Heart right ventricle (tissue), 16 donors: ENCODE results near the gene ITGAL. TPM values are rescaled to one million over a fixed set of nuclear protein-coding genes. Genes with fewer than 3 reads are reported as not detected.

ENCODE experiments used
- ATAC-seq, 8 donors: fragments of 200-7000 bp; cut with Tn5 transposase; one replicate each; pipeline ENCODE4 v1.9.1; 2020; ENCODE audit warnings: mild to moderate bottlenecking in 8 of 8, moderate library complexity in 8 of 8, moderate number of reproducible peaks in 1 of 8
- DNase-seq, 2 donors: peaks; one replicate each; pipeline ENCODE4 v3.0.0-alpha.2; 2020
- H3K27ac ChIP-seq, 10 donors: fragments of 200-600 bp; sonication (generic) in 2 of 10; one replicate each; pipeline versions ENCODE4 v1.5.0 to v1.8.0; 2020 to 2022; ENCODE audit warnings: mild to moderate bottlenecking in 3 of 10
- H3K27me3 ChIP-seq, 7 donors: fragments of 200-600 bp; one replicate each; pipeline ENCODE4 v1.8.0; 2021 to 2022; ENCODE audit warnings: mild to moderate bottlenecking in 2 of 7
- H3K36me3 ChIP-seq, 9 donors: fragments of 200-600 bp; sonication (generic) in 1 of 9; one replicate each; pipeline versions ENCODE4 v1.5.0 to v1.8.0; 2020 to 2022; ENCODE audit warnings: mild to moderate bottlenecking in 2 of 9
- H3K4me1 ChIP-seq, 9 donors: fragments of 200-600 bp; sonication (generic) in 1 of 9; one replicate each; pipeline versions ENCODE4 v1.5.0 to v1.8.0; 2020 to 2022; ENCODE audit warnings: mild to moderate bottlenecking in 4 of 9
- H3K4me3 ChIP-seq, 10 donors: fragments of 200-600 bp; sonication (generic) in 2 of 10; one replicate each; pipeline versions ENCODE4 v1.5.0 to v1.8.0; 2020 to 2022; ENCODE audit warnings: mild to moderate bottlenecking in 7 of 10, moderate library complexity in 2 of 10
- H3K9me3 ChIP-seq, 11 donors: fragments of 200-600 bp in 10 of 11; sonication (generic) in 2 of 11; one replicate each; pipeline versions ENCODE4 v1.5.0 to v1.8.0; 2013 to 2022; ENCODE audit warnings: mild to moderate bottlenecking in 2 of 11, control low read depth in 1 of 11, moderate library complexity in 1 of 11
- WGBS, 2 donors: extraction: QIAGEN DNeasy Blood & Tissue Kit; methylation state at CpG; one replicate each; pipeline ENCODE4 v1.1.7; 2013; ENCODE audit warnings: inconsistent platforms in 1 of 2; 5-methylcytosine and 5-hydroxymethylcytosine counted together
- intact Hi-C, 10 donors: fragments of 100-400 bp; cut with DNase I; formaldehyde crosslinking; loops; one replicate each; pipeline versions ENCODE4 v1.11.1 to v1.14.2; 2022
- polyA plus RNA-seq, 2 donors: library from polyadenylated mRNA; stranded (reverse); fragments of 200-250 nt; gene quantifications; one replicate each; pipeline ENCODE4 v1.2.3, GENCODE V29; 2013
- total RNA-seq, 10 donors: library from RNA; stranded (reverse); fragmentation: NEBNext Ultra II Directional in 3 of 10; extraction: Animal tissue kit (Norgen Biotek cat#: 25700) in 3 of 10; gene quantifications; one replicate each; pipeline versions ENCODE4 v1.2.1 to v1.2.4, GENCODE V29; 2021 to 2023
- TF ChIP-seq, protein P1 (sequence below), 9 donors: fragments of 200-600 bp; sonication (generic) in 2 of 9; IDR thresholded peaks; one replicate each; pipeline versions ENCODE4 v1.5.0 to v1.8.0; 2021 to 2022; ENCODE audit warnings: antibody characterized with exemption in 9 of 9, mild to moderate bottlenecking in 5 of 9, moderate library complexity in 1 of 9
- donor health status: Arrhythmogenic right ventricular cardiomyopathy.
- donor health status: ischemic (EF 13 %, LVEDD 7.1; RV severe dilation, severe dysfunction).
- donor health status: healthy with polysubstance abuse.
- donor health status: DM: no; HTN: yes; CAD: no.
- donor health status: DM: no; HTN: no; CAD: no.
- donor health status: ischemic (EF 25% LVEDD 6.9; RV normal size, moderate dysfunction).
- donor health status: ischemic (EF 25% LVEDD 5.7; RV mildly dilated, moderate dysfunction).
- donor health status: healthy.
- donor health status: DM: yes; HTN: yes; CAD: no.
- donor health status: Ischemic cardiomyopathy.
- donor health status: ischemic (EF 35%, LVEDD 5.7; RV mildly dilated, moderate dysfunction).
- donor health status: nonischemic (EF 11% LVEDD 7.7; RV severe dilation, severe dysfunction).
- donor health status: DM: yes; HTN: yes; CAD: no.
- donor health status: PGD.
- donor health status: ischemic (EF 29% LVEDD 5.4; RV normal size, mild dysfunction).
- donor health status: nonischemic (EF 23%, LVEDD 6.1; RV moderate dilation, normal function).

ITGAL gene
- total and polyA plus RNA-seq, 12 donors, result 0.52 to 18.2 (median 1.6) TPM

DNA sequence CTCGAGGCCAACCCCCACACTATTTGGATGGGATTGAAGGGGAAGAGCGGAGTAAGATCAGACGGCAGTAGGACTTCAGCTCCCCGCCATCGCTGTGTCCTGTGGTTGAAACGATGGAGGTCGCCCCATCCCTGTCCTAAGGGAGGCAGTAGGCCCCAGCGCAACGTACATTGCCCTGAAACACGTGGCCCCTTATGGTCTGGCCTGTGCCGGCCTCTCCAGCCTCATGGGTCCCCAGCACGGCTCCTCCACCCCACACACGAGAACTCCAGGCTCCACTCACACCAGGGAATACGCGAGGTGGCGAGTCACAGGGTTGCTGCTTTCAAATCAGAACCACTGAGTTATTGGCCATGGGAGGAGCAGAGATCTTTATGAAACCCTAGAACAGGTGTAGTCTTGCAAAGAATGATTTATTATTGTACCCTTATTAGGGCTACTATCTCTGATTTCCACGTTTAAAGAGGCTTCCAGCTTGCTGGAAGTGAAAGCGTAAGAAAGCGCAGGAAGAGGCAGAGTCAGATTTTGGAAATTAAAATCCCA, 42.0 kb upstream of the ITGAL start:
- Histone ChIP-seq H3K4me3 (peak overlapping the region in 9 of 10 donors; percentile 65 to 97 (median 72)), H3K4me1 (peaks cover 3 to 33% (median 19%) of the 10 kb centered on the region in 9 donors), H3K36me3 (peaks cover 0 to 23% (median 0%) of the 10 kb centered on the region in 9 donors), H3K9me3 (no peaks in the 10 kb centered on the region), H3K27me3 (no peaks in the 10 kb centered on the region), H3K27ac (peak overlapping the region in 9 of 10 donors; percentile 60 to 83 (median 74))
- ATAC-seq, result peak; percentile 4 to 57 (median 26)
- 52 to 56% methylated on average over 19 of the region's 19 CpGs for WGBS, 2 donors
- intact Hi-C loops, result loop anchor here in 6 of 10 donors (1.0 to 10.0 kb wide), 6 partner anchors 54 to 204 kb away; partner anchors contain the start of gene ZNF768 (in 1 of the 6)
- peak in 1 of 2 donors; percentile 24 for DNase-seq
- TF ChIP-seq, protein P1, sequence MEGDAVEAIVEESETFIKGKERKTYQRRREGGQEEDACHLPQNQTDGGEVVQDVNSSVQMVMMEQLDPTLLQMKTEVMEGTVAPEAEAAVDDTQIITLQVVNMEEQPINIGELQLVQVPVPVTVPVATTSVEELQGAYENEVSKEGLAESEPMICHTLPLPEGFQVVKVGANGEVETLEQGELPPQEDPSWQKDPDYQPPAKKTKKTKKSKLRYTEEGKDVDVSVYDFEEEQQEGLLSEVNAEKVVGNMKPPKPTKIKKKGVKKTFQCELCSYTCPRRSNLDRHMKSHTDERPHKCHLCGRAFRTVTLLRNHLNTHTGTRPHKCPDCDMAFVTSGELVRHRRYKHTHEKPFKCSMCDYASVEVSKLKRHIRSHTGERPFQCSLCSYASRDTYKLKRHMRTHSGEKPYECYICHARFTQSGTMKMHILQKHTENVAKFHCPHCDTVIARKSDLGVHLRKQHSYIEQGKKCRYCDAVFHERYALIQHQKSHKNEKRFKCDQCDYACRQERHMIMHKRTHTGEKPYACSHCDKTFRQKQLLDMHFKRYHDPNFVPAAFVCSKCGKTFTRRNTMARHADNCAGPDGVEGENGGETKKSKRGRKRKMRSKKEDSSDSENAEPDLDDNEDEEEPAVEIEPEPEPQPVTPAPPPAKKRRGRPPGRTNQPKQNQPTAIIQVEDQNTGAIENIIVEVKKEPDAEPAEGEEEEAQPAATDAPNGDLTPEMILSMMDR (IDR thresholded peaks at IDR 0.05), result peak in 2 of 9 donors; percentile 18 to 52

DNA sequence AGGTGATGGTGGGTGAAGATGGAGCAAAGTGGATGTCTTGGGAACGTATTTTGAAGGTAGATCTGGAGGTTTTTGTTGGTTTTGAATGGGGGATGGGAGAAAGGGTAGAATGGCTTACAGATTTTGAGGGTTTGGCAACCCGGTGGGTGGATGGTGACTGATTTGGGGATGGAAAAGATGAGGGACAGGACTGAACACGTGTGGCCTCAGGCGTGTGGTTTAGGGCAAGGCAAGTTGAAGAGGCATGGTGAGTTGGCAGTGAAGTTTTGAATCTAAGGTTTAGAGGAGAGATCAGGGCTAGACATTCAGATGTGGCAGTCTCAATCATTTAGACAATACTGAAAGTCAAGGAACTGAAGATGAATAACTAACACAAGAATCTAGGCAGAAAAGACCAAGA, 37.7 kb upstream of the ITGAL start:
- Histone ChIP-seq H3K4me1 (peaks cover 3 to 11% (median 6%) of the 10 kb centered on the region in 9 donors), H3K4me3 (no peak overlapping the region), H3K36me3 (no peaks in the 10 kb centered on the region), H3K27ac (no peak overlapping the region), H3K9me3 (no peaks in the 10 kb centered on the region), H3K27me3 (no peaks in the 10 kb centered on the region)
- WGBS, 2 donors, result 70 to 71% methylated on average over 4 of the region's 4 CpGs
- intact Hi-C loops, result loop anchor here in 5 of 10 donors (5.0 to 10.0 kb wide), 5 partner anchors 50 to 200 kb away; partner anchors contain the start of gene ZNF768 (in 1 of the 5)
- no peak for ATAC-seq
- TF ChIP-seq, protein P1 (IDR thresholded peaks at IDR 0.05), result no peak
- no peak for DNase-seq

DNA sequence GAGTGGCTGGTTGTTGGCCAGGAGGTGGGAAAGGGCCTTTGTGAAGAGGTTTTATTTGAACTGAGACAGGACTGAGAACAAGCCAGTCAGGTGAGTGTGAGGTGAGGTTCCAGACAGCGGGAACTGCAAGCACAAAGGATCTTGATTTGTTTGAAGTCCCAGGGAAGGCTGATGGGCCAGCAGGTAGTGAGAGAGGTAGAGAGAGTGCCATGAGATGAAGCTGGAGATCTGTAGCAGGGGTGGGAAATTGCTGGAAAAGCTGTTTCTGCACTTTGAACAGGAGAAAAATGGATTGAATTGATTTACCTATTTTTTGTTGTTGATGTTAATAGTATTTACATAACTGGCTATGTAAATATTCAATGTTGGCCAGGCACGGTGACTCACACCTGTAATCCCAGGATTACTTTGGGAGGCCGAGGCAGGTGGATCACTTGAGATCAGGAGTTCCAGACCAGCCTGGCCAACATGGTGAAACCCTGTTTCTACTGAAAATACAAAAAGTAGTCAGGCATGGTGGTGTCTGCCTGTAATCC, 35.0 kb upstream of the ITGAL start:
- H3K27me3 ChIP-seq, result no peaks in the 10 kb centered on the region
- peaks cover 0 to 3% (median 0%) of the 10 kb centered on the region in 9 donors for H3K36me3 ChIP-seq
- no peaks in the 10 kb centered on the region for H3K9me3 ChIP-seq
- ATAC-seq (no peak), DNase-seq (no peak)
- TF ChIP-seq, protein P1 (IDR thresholded peaks at IDR 0.05), result no peak
- intact Hi-C loops, result loop anchor here in 3 of 10 donors (10.0 kb wide), 3 partner anchors 47 to 197 kb away; no protein-coding TSS in a partner anchor
- H3K27ac ChIP-seq, result no peak overlapping the region
- peaks cover 0 to 3% (median 0%) of the 10 kb centered on the region in 9 donors for H3K4me1 ChIP-seq
- 75 to 79% methylated on average over 3 of the region's 3 CpGs for WGBS, 2 donors
- no peak overlapping the region for H3K4me3 ChIP-seq

DNA sequence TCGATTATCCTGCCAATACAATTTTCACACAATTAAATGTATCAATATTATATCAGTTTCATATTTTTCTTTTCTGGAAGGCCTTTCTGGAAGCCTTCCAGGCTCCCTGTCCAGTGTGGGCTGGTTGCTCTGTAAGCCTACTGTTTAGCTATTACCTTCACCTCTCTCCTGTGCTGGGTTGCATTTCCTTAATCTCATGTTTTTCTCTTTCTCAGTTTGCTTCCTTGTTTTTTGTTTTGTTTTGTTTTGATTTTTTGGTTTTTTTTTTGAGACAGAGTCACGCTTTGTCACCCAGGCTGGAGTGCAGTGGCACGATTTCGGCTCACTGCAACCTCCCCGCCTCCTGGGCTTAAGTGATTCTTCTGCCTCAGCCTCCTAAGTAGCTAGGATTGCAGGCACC, 33.7 kb upstream of the ITGAL start:
- intact Hi-C loops, result loop anchor here in 3 of 10 donors (10.0 kb wide), 3 partner anchors 46 to 196 kb away; no protein-coding TSS in a partner anchor
- 94 to 97% methylated on average over 5 of the region's 5 CpGs for WGBS, 2 donors
- H3K27me3 ChIP-seq, result no peaks in the 10 kb centered on the region
- H3K4me1 ChIP-seq, result peaks cover 0 to 12% (median 6%) of the 10 kb centered on the region in 9 donors
- no peak for ATAC-seq
- no peak overlapping the region for H3K27ac ChIP-seq
- H3K4me3 ChIP-seq, result no peak overlapping the region
- H3K36me3 ChIP-seq, result peaks cover 0 to 16% (median 10%) of the 10 kb centered on the region in 9 donors
- H3K9me3 ChIP-seq, result no peaks in the 10 kb centered on the region
- TF ChIP-seq, protein P1 (IDR thresholded peaks at IDR 0.05), result no peak
- no peak for DNase-seq
